ENCODE data around the gene CLIP4.
A peak's percentile ranks its signal among the peaks of the same experiment; 100 is the strongest.

Gene CLIP4

GRCh38 chr2:29196792-29197788, 81.9 kb downstream of the CLIP4 start:
- Mint-ChIP-seq H3K36me3 (ENCODE audit: low read depth) (no peaks in the 10 kb centered on the region), H3K27ac (no peak overlapping the region), H3K4me1 (no peaks in the 10 kb centered on the region), H3K27me3 (ENCODE audit: low read depth) (peaks cover 14% of the 10 kb centered on the region), H3K9me3 (no peaks in the 10 kb centered on the region), H3K4me3 (no peak overlapping the region)
- TF ChIP-seq CTCF (IDR thresholded peaks at IDR 0.05; ENCODE audit: unreplicated experiment in 3 of 3), result peak; percentile 78 to 86 (median 83)

- no peak for TF ChIP-seq CTCF (IDR thresholded peaks at IDR 0.05; ENCODE audit: unreplicated experiment in 3 of 3)
- no peak overlapping the region for H3K4me3 Mint-ChIP-seq
- H3K27me3 Mint-ChIP-seq (ENCODE audit: low read depth), result peaks cover 9% of the 10 kb centered on the region
- no peaks in the 10 kb centered on the region for H3K4me1 Mint-ChIP-seq
- no peak overlapping the region for H3K27ac Mint-ChIP-seq
- H3K36me3 Mint-ChIP-seq (ENCODE audit: low read depth), result no peaks in the 10 kb centered on the region
- no peaks in the 10 kb centered on the region for H3K9me3 Mint-ChIP-seq
These were observed 86.8 kb downstream of the CLIP4 start for GRCh38 chr2:29201979-29202378.

GRCh38 chr2:29202819-29203495, 87.7 kb downstream of the CLIP4 start:
- Mint-ChIP-seq H3K27ac (no peak overlapping the region), H3K4me1 (no peaks in the 10 kb centered on the region), H3K27me3 (ENCODE audit: low read depth) (peaks cover 12% of the 10 kb centered on the region), H3K36me3 (ENCODE audit: low read depth) (no peaks in the 10 kb centered on the region), H3K4me3 (no peak overlapping the region), H3K9me3 (no peaks in the 10 kb centered on the region)
- no peak for TF ChIP-seq CTCF (IDR thresholded peaks at IDR 0.05; ENCODE audit: unreplicated experiment in 3 of 3)

GRCh38 chr2:29206941-29207340, 91.7 kb downstream of the CLIP4 start:
- H3K4me1 Mint-ChIP-seq, result no peaks in the 10 kb centered on the region
- H3K4me3 Mint-ChIP-seq, result no peak overlapping the region
- H3K27me3 Mint-ChIP-seq (ENCODE audit: low read depth), result peaks cover 15% of the 10 kb centered on the region
- no peaks in the 10 kb centered on the region for H3K36me3 Mint-ChIP-seq (ENCODE audit: low read depth)
- TF ChIP-seq CTCF (IDR thresholded peaks at IDR 0.05; ENCODE audit: unreplicated experiment in 3 of 3), result no peak
- H3K27ac Mint-ChIP-seq, result no peak overlapping the region
- H3K9me3 Mint-ChIP-seq, result no peaks in the 10 kb centered on the region

GRCh38 chr2:29207352-29208148, 92.3 kb downstream of the CLIP4 start:
- no peak overlapping the region for H3K27ac Mint-ChIP-seq
- no peaks in the 10 kb centered on the region for H3K4me1 Mint-ChIP-seq
- H3K27me3 Mint-ChIP-seq (ENCODE audit: low read depth), result peaks cover 11% of the 10 kb centered on the region

More at GRCh38 chr2:29207352-29208148, 92.3 kb downstream of the CLIP4 start:
- Mint-ChIP-seq H3K36me3 (ENCODE audit: low read depth) (no peaks in the 10 kb centered on the region), H3K4me3 (no peak overlapping the region), H3K9me3 (no peaks in the 10 kb centered on the region)
- no peak for TF ChIP-seq CTCF (IDR thresholded peaks at IDR 0.05; ENCODE audit: unreplicated experiment in 3 of 3)
